ENCODE measurements around the gene USP13.

DNA sequence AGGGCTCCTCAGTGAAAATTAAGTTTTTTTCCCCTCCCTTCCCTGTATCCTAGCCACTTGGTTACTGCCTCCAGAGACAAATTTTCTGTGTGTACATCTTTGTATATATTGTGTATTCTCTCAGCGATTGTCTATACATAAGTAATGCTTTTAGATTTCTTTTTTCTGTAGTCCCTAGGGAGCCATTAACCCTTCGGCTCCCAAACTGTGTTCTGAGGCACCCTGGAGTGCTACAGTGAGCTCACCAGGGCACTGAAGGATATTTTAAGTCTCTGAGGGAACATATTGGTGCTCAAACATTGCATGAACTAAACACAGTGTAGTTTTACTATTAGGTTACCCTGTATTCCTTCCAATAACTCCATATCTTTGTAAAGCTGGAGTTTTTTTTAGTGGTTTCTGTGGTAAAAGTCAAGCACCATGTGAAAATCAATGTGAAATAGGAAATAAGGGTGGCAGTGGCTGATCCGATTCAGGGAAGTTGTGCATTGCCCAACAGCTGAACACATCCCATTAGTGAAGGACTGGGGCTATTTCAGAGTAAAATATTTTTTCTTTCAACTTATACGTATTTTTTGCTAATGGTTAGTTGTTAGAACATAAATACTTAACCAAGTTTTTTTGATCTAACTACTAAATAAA, 43.0 kb downstream of the USP13 start:
- TF ChIP-seq, protein P1, sequence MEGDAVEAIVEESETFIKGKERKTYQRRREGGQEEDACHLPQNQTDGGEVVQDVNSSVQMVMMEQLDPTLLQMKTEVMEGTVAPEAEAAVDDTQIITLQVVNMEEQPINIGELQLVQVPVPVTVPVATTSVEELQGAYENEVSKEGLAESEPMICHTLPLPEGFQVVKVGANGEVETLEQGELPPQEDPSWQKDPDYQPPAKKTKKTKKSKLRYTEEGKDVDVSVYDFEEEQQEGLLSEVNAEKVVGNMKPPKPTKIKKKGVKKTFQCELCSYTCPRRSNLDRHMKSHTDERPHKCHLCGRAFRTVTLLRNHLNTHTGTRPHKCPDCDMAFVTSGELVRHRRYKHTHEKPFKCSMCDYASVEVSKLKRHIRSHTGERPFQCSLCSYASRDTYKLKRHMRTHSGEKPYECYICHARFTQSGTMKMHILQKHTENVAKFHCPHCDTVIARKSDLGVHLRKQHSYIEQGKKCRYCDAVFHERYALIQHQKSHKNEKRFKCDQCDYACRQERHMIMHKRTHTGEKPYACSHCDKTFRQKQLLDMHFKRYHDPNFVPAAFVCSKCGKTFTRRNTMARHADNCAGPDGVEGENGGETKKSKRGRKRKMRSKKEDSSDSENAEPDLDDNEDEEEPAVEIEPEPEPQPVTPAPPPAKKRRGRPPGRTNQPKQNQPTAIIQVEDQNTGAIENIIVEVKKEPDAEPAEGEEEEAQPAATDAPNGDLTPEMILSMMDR (conservative IDR thresholded peaks at IDR 0.05; ENCODE audit: low read length): no peak
- TF ChIP-seq EZH2phosphoT487 (IDR thresholded peaks at IDR 0.05; ENCODE audit: borderline replicate concordance): no peak
